Osteoblast (primary cell): ENCODE results near the gene ATP11A. TPM values are rescaled to one million over a fixed set of nuclear protein-coding genes. Genes with fewer than 3 reads are reported as not detected.

ENCODE experiments used
- DNase-seq: peaks from one replicate; pipeline ENCODE4 v3.0.0; 2011; ENCODE audit warnings: low spot score, mixed read lengths; ENCODE audit not compliant: insufficient read length; ENCODE audit errors: missing footprints
- H2AFZ ChIP-seq: 2 replicates; pipeline ENCODE4 v1.6.0; 2011; ENCODE audit warnings: mild to moderate bottlenecking, low read length
- H3K27ac ChIP-seq: 2 replicates; pipeline ENCODE4 v1.5.1; 2011; ENCODE audit warnings: mild to moderate bottlenecking, low read depth, low read length, moderate library complexity
- H3K27me3 ChIP-seq: 2 replicates; pipeline ENCODE4 v1.6.0; 2012; ENCODE audit warnings: mild to moderate bottlenecking, control low read depth, inconsistent platforms, low read length, moderate library complexity; ENCODE audit not compliant: insufficient read depth
- H3K36me3 ChIP-seq: 2 replicates; pipeline ENCODE4 v1.5.1; 2011; ENCODE audit warnings: mild to moderate bottlenecking, low read length, control low read depth, moderate library complexity; ENCODE audit not compliant: insufficient read depth
- H3K4me1 ChIP-seq: 2 replicates; pipeline ENCODE4 v1.5.1; 2011; ENCODE audit warnings: mild to moderate bottlenecking, low read length, control low read depth, moderate library complexity; ENCODE audit not compliant: insufficient read depth
- H3K4me2 ChIP-seq: 2 replicates; pipeline ENCODE4 v1.6.0; 2011; ENCODE audit warnings: mild to moderate bottlenecking, low read length; ENCODE audit not compliant: insufficient read depth
- H3K4me3 ChIP-seq: fragments of 200-600 bp; sonication (generic); 3 replicates; pipeline ENCODE4 v1.5.1; 2012; ENCODE audit warnings: mild to moderate bottlenecking, low read length, inconsistent platforms; ENCODE audit not compliant: insufficient read depth
- H3K79me2 ChIP-seq: 2 replicates; pipeline ENCODE4 v1.6.0; 2012; ENCODE audit warnings: mild to moderate bottlenecking, low read length, control low read depth, inconsistent platforms; ENCODE audit not compliant: insufficient read depth
- H3K9me3 ChIP-seq: 2 replicates; pipeline ENCODE4 v1.5.1; 2011; ENCODE audit warnings: low read depth, low read length, control low read depth
- H4K20me1 ChIP-seq: 2 replicates; pipeline ENCODE4 v1.6.0; 2012; ENCODE audit warnings: mild to moderate bottlenecking, low read length, control low read depth; ENCODE audit not compliant: insufficient read depth
- total RNA-seq: library from RNA; depleted of rRNA; stranded (reverse); fragments of >200 nt; gene quantifications from 2 replicates; pipeline ENCODE4 v1.2.3, GENCODE V29; 2012
- TF ChIP-seq, protein P1 (sequence below): IDR thresholded peaks from 2 replicates; pipeline ENCODE4 v1.5.1; 2011; ENCODE audit warnings: mild to moderate bottlenecking, low read depth, low read length, moderate library complexity; ENCODE audit errors: extremely low read depth

ATP11A gene
- total RNA-seq, 1 donor: 7.6 TPM

- H3K9me3 ChIP-seq: no peaks in the 10 kb centered on the region
- H3K79me2 ChIP-seq: no peaks in the 10 kb centered on the region
- H3K27me3 ChIP-seq: no peaks in the 10 kb centered on the region
- no peaks in the 10 kb centered on the region for H4K20me1 ChIP-seq
- TF ChIP-seq, protein P1, sequence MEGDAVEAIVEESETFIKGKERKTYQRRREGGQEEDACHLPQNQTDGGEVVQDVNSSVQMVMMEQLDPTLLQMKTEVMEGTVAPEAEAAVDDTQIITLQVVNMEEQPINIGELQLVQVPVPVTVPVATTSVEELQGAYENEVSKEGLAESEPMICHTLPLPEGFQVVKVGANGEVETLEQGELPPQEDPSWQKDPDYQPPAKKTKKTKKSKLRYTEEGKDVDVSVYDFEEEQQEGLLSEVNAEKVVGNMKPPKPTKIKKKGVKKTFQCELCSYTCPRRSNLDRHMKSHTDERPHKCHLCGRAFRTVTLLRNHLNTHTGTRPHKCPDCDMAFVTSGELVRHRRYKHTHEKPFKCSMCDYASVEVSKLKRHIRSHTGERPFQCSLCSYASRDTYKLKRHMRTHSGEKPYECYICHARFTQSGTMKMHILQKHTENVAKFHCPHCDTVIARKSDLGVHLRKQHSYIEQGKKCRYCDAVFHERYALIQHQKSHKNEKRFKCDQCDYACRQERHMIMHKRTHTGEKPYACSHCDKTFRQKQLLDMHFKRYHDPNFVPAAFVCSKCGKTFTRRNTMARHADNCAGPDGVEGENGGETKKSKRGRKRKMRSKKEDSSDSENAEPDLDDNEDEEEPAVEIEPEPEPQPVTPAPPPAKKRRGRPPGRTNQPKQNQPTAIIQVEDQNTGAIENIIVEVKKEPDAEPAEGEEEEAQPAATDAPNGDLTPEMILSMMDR: no peak
- no peaks in the 10 kb centered on the region for H3K4me1 ChIP-seq
- no peak overlapping the region for H3K4me3 ChIP-seq
- H2AFZ ChIP-seq: no peak overlapping the region
- no peak overlapping the region for H3K4me2 ChIP-seq
- DNase-seq: no peak
- no peak overlapping the region for H3K27ac ChIP-seq
- H3K36me3 ChIP-seq: no peaks in the 10 kb centered on the region
Measured at GRCh38 chr13:112661291-112661690, 28.5 kb upstream of the ATP11A start.

DNA sequence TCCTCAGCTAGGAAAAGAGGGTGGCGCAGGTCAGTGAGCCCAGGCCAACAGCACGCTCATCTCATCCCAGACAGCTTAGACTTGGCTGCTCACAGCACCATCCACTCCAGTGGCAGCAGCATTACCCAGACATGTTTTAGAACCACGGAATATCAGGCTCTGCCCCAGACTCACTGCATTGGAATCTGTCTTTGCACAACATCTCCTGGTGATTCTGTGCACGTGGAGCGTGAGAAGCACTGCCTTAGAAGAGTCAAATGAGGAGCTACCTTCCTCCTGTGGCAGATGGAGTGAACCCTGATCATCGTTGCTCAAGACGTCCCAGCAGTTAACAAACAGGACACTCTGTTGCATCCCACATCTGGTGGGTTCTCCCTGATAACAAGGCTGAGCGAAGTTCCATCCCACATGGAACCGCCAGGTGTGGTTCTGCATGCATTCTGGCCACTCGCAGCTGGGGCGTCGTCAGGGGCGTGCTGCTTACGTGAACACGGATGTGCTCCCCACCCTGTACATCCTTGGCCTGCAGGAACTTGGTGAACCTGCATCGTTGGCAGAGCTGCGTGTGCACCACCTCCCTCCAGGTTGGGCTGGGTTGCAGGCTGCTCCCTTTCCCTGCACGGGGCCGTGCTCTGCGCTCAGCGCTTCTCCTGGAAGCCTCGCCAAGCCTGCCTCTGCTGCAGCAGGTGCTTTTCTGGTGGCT, 25.2 kb upstream of the ATP11A start:
- Histone ChIP-seq H3K4me1 (no peaks in the 10 kb centered on the region), H3K4me2 (no peak overlapping the region), H4K20me1 (no peaks in the 10 kb centered on the region), H3K36me3 (no peaks in the 10 kb centered on the region), H3K27me3 (peaks cover 3% of the 10 kb centered on the region), H3K9me3 (no peaks in the 10 kb centered on the region), H3K27ac (no peak overlapping the region), H3K79me2 (no peaks in the 10 kb centered on the region), H2AFZ (no peak overlapping the region), H3K4me3 (no peak overlapping the region)
- DNase-seq: peak; percentile 42
- TF ChIP-seq, protein P1: no peak

DNA sequence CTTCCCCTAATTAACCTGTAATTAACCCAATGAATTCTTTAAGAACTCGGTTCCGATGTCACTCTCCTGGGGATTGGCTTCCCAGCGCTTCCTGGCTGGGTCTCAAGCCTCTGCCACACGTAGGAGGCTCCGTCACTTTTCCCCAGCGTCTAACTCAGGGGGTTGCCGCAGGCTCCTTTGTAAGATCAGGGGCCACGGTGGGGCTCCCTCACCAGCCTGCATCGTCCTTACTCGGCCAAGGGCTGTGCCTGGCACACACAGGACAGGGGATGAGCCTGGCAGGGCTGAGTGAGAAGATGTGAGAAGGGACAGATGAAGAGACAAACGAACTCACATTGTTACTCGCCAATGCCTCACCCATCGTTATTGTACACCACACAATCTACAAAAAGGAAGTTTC, 20.9 kb upstream of the ATP11A start:
- no peak overlapping the region for H3K27ac ChIP-seq
- no peak overlapping the region for H2AFZ ChIP-seq
- H3K4me1 ChIP-seq: no peaks in the 10 kb centered on the region
- H3K27me3 ChIP-seq: peaks cover 3% of the 10 kb centered on the region
- no peaks in the 10 kb centered on the region for H3K9me3 ChIP-seq
- TF ChIP-seq, protein P1: no peak
- no peak overlapping the region for H3K4me3 ChIP-seq
- no peak overlapping the region for H3K4me2 ChIP-seq
- no peaks in the 10 kb centered on the region for H3K79me2 ChIP-seq
- H3K36me3 ChIP-seq: no peaks in the 10 kb centered on the region
- DNase-seq: peak; percentile 68
- no peaks in the 10 kb centered on the region for H4K20me1 ChIP-seq

DNA sequence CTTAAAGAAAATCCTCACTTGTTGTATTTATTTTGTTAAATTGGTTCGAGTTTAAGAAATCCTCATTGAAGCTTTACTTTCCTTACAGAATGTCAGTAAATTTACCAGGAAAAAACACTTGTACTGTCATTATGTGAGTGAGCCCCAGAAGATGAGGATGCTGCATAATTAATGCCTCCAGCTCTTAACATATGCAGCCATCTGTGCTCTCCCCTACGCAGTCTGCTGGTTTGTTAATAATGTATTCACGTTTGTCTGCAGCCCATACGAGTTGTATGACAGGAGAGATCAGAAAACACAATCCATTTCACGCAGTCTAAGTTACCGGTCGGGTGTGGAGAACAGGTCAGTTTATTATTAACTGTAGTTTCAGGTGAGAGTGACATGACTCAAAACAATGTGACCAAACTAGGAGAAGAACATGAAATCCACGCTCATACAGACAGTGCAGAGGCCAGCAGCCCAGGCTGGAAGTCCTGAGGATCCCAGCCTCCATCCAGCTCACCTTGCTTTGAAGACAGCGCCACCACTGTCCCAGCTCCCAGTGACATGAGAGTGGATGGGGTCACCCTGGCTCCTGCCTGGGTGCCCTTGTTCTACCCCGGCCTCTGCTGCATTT, 19.8 kb upstream of the ATP11A start:
- Histone ChIP-seq H3K4me3 (no peak overlapping the region), H3K79me2 (no peaks in the 10 kb centered on the region), H3K9me3 (no peaks in the 10 kb centered on the region), H3K27me3 (peaks cover 3% of the 10 kb centered on the region), H3K4me2 (no peak overlapping the region), H3K27ac (no peak overlapping the region), H2AFZ (no peak overlapping the region), H3K36me3 (no peaks in the 10 kb centered on the region), H3K4me1 (no peaks in the 10 kb centered on the region), H4K20me1 (no peaks in the 10 kb centered on the region)
- no peak for DNase-seq
- TF ChIP-seq, protein P1: no peak
